ENCODE measurements around the gene FAM53B. TPM values are rescaled to one million over a fixed set of nuclear protein-coding genes. Genes with fewer than 3 reads are reported as not detected.
A peak's percentile ranks its signal among the peaks of the same experiment; 100 is the strongest.

Gene FAM53B
- total RNA-seq, 1 donor from 2014 or later, result 53.4 TPM

DNA sequence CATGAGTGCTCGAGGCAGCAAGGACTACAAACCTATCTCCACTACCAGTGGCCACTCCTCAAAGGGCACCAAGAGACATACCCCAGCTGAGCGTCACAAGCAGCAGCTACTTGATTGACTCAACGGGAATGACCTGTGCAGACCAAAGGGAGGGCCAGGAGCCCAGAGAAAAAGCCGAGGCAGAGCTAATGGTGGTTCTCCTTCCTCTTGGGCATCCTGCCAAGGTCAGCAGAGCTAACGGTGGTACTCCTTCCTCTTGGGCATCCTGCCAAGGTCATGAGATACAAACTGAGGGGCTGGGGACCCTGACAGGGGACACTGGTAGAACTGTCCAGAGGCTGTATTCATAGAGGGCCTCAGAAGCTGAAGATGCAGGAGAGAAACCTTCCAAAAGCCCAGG lies 60.4 kb downstream of the FAM53B start:
- peak overlapping the region; percentile 90 for H3K27ac ChIP-seq (replicated peaks)
- H3K9me3 ChIP-seq (replicated peaks), result no peaks in the 10 kb centered on the region
- no peak for TF ChIP-seq CTCF (IDR thresholded peaks at IDR 0.05; ENCODE audit: borderline replicate concordance)
- peaks cover 21% of the 10 kb centered on the region for H3K36me3 ChIP-seq
- H3K4me3 ChIP-seq, result no peak overlapping the region
- intact Hi-C loops (cut with micrococcal nuclease), result no loop called here
- DNase-seq, result no peak
- no peaks in the 10 kb centered on the region for H3K27me3 ChIP-seq (ENCODE audit: low read depth)
- H3K4me1 ChIP-seq, result peaks cover 100% of the 10 kb centered on the region

DNA sequence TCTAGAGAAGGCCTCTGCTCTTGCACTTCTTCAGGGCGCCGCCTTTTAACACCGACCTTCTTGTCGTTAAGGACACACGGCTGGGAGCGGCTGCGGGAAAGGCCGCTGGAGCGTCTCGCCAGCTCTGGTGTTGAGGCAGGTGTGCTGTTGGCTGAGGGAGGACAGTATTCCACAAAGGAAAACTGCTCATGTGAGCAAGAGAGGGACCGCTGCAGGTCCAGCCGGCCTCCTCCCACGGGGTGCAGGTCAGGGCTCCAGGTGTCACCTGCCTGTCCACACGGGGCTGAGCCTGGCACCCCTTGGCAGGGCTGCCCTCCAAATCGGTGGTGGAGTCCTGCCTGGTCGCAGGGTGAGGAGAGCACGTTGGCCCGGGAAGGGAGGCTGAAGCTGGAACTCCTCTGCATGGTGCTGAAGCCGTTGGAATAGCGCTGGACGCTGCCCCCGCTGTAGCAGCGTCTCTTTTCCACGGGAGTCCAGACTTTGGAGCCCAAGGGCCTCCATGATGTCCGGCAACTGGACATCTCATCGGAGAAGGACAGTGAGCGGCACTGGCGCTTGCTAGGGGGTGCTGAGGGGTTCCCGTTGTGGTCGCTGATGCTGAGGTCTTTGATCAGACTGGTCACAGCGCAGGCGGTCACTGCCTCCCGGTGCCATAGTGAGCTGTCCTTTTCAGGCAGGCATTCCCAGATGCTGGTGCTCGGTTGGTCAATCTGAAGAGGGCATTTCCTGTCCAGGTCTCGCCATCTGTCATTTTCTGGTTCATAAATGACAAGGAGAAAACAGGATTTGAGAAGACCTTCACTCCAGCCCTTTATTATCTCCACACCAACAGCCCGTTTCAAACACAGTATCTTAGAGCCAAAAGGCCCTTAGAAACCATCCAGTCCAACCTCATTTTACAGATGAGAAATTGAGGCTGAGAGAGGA lies 62.3 kb downstream of the FAM53B start:
- peaks cover 21% of the 10 kb centered on the region for H3K36me3 ChIP-seq
- no peaks in the 10 kb centered on the region for H3K27me3 ChIP-seq (ENCODE audit: low read depth)
- H3K27ac ChIP-seq (replicated peaks), result peak overlapping the region; percentile 95
- no peaks in the 10 kb centered on the region for H3K9me3 ChIP-seq (replicated peaks)
- H3K4me3 ChIP-seq, result no peak overlapping the region
- intact Hi-C loops (cut with micrococcal nuclease), result no loop called here
- no peak for TF ChIP-seq CTCF (IDR thresholded peaks at IDR 0.05; ENCODE audit: borderline replicate concordance)
- DNase-seq, result peak; percentile 8
- peaks cover 100% of the 10 kb centered on the region for H3K4me1 ChIP-seq

GRCh38 chr10:124681091-124681490 lies 63.1 kb downstream of the FAM53B start:
- H3K27ac ChIP-seq (replicated peaks), result peak overlapping the region; percentile 95
- intact Hi-C loops (cut with micrococcal nuclease), result no loop called here
- no peak for TF ChIP-seq CTCF (IDR thresholded peaks at IDR 0.05; ENCODE audit: borderline replicate concordance)
- no peak overlapping the region for H3K4me3 ChIP-seq
- H3K4me1 ChIP-seq, result peaks cover 100% of the 10 kb centered on the region
- no peak for DNase-seq
- H3K36me3 ChIP-seq, result peaks cover 21% of the 10 kb centered on the region
- H3K27me3 ChIP-seq (ENCODE audit: low read depth), result no peaks in the 10 kb centered on the region
- no peaks in the 10 kb centered on the region for H3K9me3 ChIP-seq (replicated peaks)

GRCh38 chr10:124680675-124681074 lies 63.5 kb downstream of the FAM53B start:
- H3K27ac ChIP-seq (replicated peaks), result peak overlapping the region; percentile 95
- intact Hi-C loops (cut with micrococcal nuclease), result no loop called here

GRCh38 chr10:124679401-124679800 lies 64.8 kb downstream of the FAM53B start:
- no peak for TF ChIP-seq CTCF (IDR thresholded peaks at IDR 0.05; ENCODE audit: borderline replicate concordance)
- H3K36me3 ChIP-seq, result peaks cover 21% of the 10 kb centered on the region
- intact Hi-C loops (cut with micrococcal nuclease), result no loop called here
- peak overlapping the region; percentile 95 for H3K27ac ChIP-seq (replicated peaks)
- H3K4me1 ChIP-seq, result peaks cover 100% of the 10 kb centered on the region
- no peaks in the 10 kb centered on the region for H3K27me3 ChIP-seq (ENCODE audit: low read depth)
- DNase-seq, result peak; percentile 9
- no peaks in the 10 kb centered on the region for H3K9me3 ChIP-seq (replicated peaks)
- H3K4me3 ChIP-seq, result no peak overlapping the region

More at GRCh38 chr10:124680675-124681074, 63.5 kb downstream of the FAM53B start:
- H3K4me1 ChIP-seq, result peaks cover 100% of the 10 kb centered on the region
- DNase-seq, result peak; percentile 33
- no peaks in the 10 kb centered on the region for H3K27me3 ChIP-seq (ENCODE audit: low read depth)
- H3K36me3 ChIP-seq, result peaks cover 21% of the 10 kb centered on the region
- TF ChIP-seq CTCF (IDR thresholded peaks at IDR 0.05; ENCODE audit: borderline replicate concordance), result no peak
- H3K4me3 ChIP-seq, result no peak overlapping the region
- no peaks in the 10 kb centered on the region for H3K9me3 ChIP-seq (replicated peaks)
